ENCODE results near the gene KISS1. TPM values are rescaled to one million over a fixed set of nuclear protein-coding genes. Genes with fewer than 3 reads are reported as not detected.

KISS1 gene
- total RNA-seq, 2 donors from 2014 or later: 0.91 TPM; not detected in 1

GRCh38 chr1:204143276-204144041 lies 52.8 kb downstream of the KISS1 start:
- H3K27ac ChIP-seq: no peak overlapping the region
- H3K9me3 ChIP-seq: no peaks in the 10 kb centered on the region
- intact Hi-C loops (cut with DNase I): no loop called here
- no peaks in the 10 kb centered on the region for H3K36me3 ChIP-seq
- H3K27me3 ChIP-seq: no peaks in the 10 kb centered on the region
- DNase-seq: no peak
- TF ChIP-seq CTCF (IDR thresholded peaks at IDR 0.05): no peak
- H3K4me1 ChIP-seq: no peaks in the 10 kb centered on the region
- no peak overlapping the region for H3K9ac ChIP-seq (ENCODE audit: low read depth in 2 of 2, low read length in 2 of 2)
- no peak overlapping the region for H3K4me3 ChIP-seq

- H3K27ac ChIP-seq: no peak overlapping the region
- no peaks in the 10 kb centered on the region for H3K4me1 ChIP-seq
- no peaks in the 10 kb centered on the region for H3K36me3 ChIP-seq
- no peaks in the 10 kb centered on the region for H3K27me3 ChIP-seq
- TF ChIP-seq CTCF (IDR thresholded peaks at IDR 0.05): no peak
- DNase-seq: no peak
- no peak overlapping the region for H3K9ac ChIP-seq (ENCODE audit: low read depth in 2 of 2, low read length in 2 of 2)
- H3K4me3 ChIP-seq: no peak overlapping the region
- intact Hi-C loops (cut with DNase I): no loop called here
- H3K9me3 ChIP-seq: no peaks in the 10 kb centered on the region
These were observed 54.0 kb downstream of the KISS1 start for GRCh38 chr1:204142032-204142974.

GRCh38 chr1:204141131-204141530 lies 55.2 kb downstream of the KISS1 start:
- Histone ChIP-seq H3K27me3 (no peaks in the 10 kb centered on the region), H3K9me3 (no peaks in the 10 kb centered on the region), H3K9ac (ENCODE audit: low read depth in 2 of 2, low read length in 2 of 2) (no peak overlapping the region), H3K4me1 (no peaks in the 10 kb centered on the region), H3K27ac (no peak overlapping the region), H3K4me3 (no peak overlapping the region), H3K36me3 (no peaks in the 10 kb centered on the region)
- no peak for TF ChIP-seq CTCF (IDR thresholded peaks at IDR 0.05)
- DNase-seq: no peak
- intact Hi-C loops (cut with DNase I): no loop called here

Other genes starting within 250 kb of the KISS1 start
- gene SOX13, start 123.4 kb downstream of the KISS1 start, total RNA-seq: 10 to 100 TPM; 34.9 to 35.1 TPM
- gene ETNK2, start 44.4 kb downstream of the KISS1 start, total RNA-seq: 1 to 10 TPM in 1 of 2 donors, under 1 TPM in 1; 0.40 to 1.2 TPM
- under 1 TPM in 1 of 2 donors, not detected in 1; 0.82 TPM for gene REN, start 30.2 kb downstream of the KISS1 start, total RNA-seq
- 10 to 100 TPM in 1 of 2 donors, 1 to 10 TPM in 1; 6.7 to 13.6 TPM for gene GOLT1A, start 17.5 kb upstream of the KISS1 start, total RNA-seq
- 100 to 1,000 TPM in 1 of 2 donors, 10 to 100 TPM in 1; 84.5 to 165 TPM for gene PLEKHA6, start 163.4 kb upstream of the KISS1 start, total RNA-seq
- 10 to 100 TPM; 50.8 to 79.6 TPM for gene PPP1R15B, start 215.3 kb upstream of the KISS1 start, total RNA-seq